ENCODE measurements around the gene ACOXL.
A peak's percentile ranks its signal among the peaks of the same experiment; 100 is the strongest.

ACOXL gene

DNA sequence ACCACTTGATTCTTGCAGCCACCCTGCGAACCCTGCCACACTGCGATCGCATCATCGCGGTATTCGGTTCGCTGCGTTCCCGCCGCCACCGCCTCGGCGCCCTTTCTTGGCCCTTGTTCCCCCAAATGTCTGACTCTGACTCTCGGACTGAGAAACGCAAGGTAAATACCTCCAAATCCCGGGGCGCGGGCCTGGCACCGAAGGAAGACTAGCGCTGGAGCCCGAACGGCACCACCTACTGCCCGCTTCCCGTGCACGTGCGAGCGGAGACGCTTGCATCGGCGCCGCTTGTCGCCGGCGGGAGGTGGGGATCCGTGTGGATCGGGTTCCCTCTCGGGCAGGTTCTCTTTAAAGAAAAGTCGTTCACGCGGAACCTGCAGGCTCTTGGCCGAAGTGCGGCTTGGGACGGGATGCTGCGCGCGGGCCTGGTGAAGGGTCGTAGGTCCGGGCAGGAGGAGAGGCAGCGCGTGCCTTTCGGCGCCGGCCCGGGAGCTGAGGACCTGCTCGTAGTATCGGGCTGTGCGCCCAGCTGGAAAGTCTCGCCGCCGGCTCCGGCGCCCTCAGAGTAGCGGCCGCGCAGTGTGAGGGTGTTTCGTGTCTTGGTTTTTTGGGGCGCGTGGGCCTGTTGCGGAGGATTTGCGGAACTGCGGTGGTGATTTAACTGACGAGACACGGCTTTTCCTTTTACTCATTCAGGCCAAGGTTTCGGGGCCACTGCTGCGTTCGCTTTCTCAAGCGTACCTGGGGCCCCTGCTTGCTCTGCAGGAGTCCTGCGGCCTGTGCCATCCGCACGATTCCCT, 388.9 kb downstream of the ACOXL start:
- DNase-seq, result peak; percentile 63
- in situ Hi-C loops (cut with MboI; ENCODE audit: low pct_unique_long_range_greater_than_20kb, low sequenced_read_pairs), result no loop called here

DNA sequence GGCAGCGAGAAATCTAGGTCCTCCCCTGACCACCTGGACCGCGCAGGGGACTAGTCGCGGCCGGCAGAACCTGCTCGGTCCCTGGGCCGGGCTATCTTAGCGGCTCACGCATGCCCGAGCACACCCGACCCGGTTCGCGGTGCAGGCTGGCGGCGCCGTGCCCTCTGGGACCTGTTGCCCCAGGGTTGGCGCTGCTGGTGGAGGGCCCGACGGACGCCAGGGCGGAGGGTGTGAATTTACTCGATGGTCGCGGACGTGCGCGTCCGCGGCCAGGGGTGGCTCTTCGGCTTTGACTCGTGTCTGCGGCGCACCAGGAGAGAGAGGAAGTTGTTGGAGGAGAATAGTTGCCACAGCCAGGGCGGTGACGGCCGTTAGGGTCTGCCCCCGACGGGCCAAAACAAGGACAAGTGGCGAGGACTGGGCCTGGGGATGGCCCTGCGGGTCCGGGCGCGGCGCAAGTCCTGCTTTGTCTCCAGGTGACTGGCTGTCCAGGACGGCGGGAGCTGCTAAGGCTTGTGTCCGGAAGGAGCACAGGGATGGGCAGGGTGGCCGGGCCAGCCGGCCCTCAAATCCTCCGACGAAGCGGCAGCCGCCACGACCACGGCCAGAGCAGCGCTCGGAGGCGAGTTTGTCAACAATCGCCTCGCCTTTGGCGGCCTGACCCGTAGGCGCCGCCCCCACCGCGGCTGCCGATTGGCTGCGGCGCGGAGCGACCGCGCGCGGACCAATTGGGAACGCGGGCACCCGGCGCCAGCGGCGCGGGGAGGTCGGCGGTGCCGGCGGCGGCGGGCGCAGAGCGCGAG, 389.7 kb downstream of the ACOXL start:
- in situ Hi-C loops (cut with MboI; ENCODE audit: low pct_unique_long_range_greater_than_20kb, low sequenced_read_pairs), result no loop called here
- peak; percentile 83 for DNase-seq

DNA sequence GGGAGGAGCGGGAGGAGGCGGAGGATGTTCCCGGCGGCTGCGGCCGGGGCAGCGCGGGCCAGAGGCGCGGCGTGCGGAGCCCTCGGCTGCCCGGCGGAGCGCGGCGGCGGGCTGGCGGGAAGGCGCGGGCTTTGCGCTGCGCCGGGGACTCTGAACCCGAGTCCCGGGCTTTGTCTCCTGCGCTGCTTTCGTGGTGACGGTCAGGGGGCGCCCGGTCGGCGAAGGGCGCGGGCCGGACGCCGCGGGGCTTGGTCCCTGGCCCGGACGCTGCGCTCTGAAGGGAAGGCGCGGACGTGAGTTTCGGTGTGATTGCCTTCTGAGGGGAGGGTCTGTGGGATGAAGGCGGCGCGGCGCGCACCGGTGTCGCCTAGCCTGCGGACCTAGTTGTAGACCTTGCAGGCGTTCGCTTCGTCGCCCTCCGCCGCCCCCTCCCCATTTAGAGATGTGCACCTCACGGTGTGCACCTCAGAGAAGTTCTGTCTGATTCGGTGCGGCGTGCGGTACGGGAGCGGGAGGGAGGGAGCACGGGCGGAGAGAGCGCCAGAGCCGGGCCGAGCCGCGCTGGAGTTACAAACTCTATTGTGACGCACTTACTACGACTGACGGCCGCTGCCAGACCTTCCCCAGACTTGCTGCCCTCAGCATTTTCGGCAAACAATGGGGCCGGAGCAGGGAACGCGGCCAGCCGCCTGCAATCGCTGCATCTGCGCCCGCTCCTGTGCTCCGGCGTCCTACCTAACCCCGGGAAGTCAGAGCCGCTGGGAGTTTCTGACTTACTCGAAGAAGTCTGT, 390.5 kb downstream of the ACOXL start:
- peak; percentile 51 for DNase-seq
- in situ Hi-C loops (cut with MboI; ENCODE audit: low pct_unique_long_range_greater_than_20kb, low sequenced_read_pairs), result no loop called here

DNA sequence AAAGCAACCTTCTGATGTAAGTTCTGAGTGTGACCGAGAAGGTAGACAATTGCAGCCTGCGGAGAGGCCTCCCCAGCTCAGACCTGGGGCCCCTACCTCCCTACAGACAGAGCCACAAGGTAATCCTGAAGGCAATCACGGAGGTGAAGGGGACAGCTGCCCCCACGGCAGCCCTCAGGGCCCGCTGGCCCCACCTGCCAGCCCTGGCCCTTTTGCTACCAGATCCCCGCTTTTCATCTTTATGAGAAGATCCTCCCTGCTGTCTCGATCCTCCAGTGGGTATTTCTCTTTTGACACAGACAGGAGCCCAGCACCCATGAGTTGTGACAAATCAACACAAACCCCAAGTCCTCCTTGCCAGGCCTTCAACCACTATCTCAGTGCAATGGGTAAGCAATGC, 391.4 kb downstream of the ACOXL start:
- in situ Hi-C loops (cut with MboI; ENCODE audit: low pct_unique_long_range_greater_than_20kb, low sequenced_read_pairs), result no loop called here
- no peak for DNase-seq

DNA sequence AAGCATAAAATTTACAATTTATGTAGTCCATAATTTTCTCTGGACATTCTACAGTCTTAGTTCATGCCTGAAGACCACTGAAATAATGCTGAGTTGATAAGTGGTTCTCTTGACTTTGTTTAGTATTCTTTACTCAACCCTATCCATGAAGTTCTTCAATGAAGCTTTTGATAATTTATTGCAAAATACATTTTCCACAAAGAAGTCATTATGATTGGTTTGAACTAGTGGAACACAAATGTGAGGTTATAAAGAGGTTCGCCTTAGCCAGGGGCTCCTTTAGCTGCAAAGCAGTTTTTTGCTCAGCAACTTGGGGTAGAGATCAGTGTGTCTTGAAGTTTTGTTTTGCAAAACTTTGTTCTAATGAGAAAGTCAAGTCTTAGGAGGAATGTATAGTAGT, 394.2 kb downstream of the ACOXL start:
- DNase-seq, result no peak
- in situ Hi-C loops (cut with MboI; ENCODE audit: low pct_unique_long_range_greater_than_20kb, low sequenced_read_pairs), result no loop called here

DNA sequence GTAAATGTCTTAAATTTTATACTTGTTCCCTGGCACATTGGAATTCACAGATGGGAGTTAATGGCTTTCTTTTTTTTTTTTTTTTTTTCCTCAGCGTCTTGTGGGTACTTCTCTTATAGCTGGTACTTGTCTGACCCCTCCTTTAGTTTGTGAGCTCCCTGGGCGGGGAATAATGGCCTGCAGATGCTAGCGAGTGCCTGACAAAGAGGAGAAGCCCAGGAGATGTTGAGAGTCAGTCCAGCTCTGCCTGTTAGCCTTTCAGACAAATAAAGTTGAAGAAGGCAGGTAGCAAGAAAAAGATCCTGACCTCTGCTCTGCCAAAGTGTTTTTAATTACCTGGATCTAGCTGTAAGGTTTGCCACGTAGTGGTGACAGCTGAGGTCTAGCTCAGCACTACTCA, 395.0 kb downstream of the ACOXL start:
- in situ Hi-C loops (cut with MboI; ENCODE audit: low pct_unique_long_range_greater_than_20kb, low sequenced_read_pairs), result no loop called here
- DNase-seq, result no peak

DNA sequence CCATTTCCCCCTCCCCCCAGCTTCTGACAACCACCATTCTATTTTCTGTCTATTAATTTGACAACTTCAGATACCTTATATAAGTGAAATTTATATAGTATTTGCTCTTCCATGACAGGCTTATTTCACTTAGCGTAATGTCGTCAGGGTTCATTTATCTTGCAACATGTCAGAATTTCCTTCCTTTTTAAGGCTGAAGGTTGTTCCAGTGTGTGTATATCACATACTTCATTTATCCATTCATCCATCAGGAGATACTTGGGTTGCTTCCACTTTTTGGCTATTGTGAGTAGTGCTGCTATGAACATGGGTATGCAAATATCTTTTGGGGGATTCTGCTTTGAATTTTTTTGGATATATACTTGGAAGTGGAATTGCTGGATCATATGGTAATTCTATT, 395.7 kb downstream of the ACOXL start:
- no peak for DNase-seq
- in situ Hi-C loops (cut with MboI; ENCODE audit: low pct_unique_long_range_greater_than_20kb, low sequenced_read_pairs), result no loop called here

DNA sequence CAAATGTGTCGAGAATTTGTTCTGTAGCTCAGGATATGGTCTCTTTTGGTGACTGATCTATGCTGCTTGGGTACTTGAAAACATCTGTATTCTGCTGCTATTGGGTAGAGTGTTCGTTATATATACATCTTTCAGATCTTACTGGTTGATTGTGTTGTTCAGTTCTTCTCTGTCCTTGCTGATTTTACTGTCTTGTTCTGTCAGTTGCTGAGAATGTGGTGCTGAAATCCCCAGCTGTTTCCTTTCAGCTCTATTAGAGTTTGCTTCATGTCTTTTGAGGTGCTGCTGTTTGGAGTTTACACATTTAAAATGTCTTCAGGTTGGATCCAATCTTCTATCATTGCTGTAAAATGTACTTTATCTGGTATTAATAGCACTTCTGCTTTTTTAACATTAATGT, 401.2 kb downstream of the ACOXL start:
- in situ Hi-C loops (cut with MboI; ENCODE audit: low pct_unique_long_range_greater_than_20kb, low sequenced_read_pairs), result no loop called here
- DNase-seq, result no peak

DNA sequence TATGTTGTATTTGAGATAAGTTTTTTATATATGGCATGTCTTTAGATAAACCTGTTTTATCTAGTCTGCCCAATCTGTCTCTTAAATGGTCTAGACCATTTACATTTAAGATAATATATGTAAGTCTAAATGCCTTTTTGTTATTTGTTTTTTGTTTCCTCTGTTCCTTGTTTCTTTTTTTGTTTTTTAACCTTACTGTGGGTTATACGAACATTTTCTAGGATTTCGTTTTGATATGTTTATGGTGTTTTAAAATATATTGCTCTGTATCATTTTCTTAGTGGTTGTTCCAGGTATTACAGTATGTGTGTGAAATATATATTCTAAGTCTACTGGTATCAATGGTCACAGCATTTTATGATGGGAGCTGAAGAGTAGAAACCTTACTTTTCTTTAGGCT, 401.7 kb downstream of the ACOXL start:
- in situ Hi-C loops (cut with MboI; ENCODE audit: low pct_unique_long_range_greater_than_20kb, low sequenced_read_pairs), result no loop called here
- no peak for DNase-seq

DNA sequence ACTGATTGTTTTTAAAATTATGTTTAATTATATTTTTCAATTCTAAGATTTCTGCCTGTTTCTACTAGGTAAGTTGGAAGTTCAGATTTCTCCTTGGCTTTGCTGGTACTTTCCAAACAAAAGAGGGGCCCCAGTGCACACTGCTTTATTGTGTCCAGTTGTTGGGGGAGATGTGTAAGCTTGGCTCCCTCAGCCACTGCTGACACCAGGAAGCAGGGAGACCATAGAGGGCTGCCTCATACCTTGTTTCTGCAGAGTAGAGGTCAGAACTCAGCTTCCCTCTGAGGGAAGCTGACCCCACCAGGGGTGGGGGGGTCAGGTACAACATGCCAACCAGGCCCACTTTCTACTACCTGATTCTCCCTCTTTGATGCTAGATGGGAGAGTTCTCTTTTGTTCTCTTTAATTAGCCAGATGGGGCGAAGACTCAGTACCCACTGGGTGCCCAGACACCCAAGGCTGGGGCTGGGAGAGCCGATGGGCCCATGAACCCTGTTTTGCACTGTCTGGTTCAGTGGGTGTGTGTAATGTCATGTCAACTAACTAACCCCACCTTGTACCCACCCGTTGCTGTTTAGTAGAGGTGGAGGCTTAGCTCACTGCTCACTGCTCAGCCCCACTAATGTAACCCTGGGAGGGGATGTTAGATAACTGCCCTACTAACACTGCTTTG, 403.0 kb downstream of the ACOXL start:
- no peak for DNase-seq
- in situ Hi-C loops (cut with MboI; ENCODE audit: low pct_unique_long_range_greater_than_20kb, low sequenced_read_pairs), result no loop called here

DNA sequence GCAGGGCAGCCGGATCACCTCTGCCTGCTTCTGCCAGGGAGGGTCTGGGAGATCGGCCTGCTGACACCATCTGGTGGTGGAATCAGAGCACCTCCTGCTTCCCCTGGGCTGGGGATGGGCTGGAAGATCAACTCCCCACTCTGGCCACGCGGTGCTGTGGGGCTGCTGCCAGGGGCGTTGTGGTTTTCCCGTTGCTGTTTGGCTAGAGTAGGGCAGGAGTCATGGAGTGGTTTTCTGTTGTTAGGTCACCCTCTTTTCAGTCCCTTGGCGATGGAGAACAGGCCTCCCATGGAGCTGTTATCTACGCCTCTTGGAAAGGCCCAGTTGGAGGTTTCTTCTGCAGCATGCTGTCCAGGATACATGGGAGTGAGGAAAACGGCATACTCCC, 403.5 kb downstream of the ACOXL start:
- in situ Hi-C loops (cut with MboI; ENCODE audit: low pct_unique_long_range_greater_than_20kb, low sequenced_read_pairs), result no loop called here
- DNase-seq, result peak; percentile 52

DNA sequence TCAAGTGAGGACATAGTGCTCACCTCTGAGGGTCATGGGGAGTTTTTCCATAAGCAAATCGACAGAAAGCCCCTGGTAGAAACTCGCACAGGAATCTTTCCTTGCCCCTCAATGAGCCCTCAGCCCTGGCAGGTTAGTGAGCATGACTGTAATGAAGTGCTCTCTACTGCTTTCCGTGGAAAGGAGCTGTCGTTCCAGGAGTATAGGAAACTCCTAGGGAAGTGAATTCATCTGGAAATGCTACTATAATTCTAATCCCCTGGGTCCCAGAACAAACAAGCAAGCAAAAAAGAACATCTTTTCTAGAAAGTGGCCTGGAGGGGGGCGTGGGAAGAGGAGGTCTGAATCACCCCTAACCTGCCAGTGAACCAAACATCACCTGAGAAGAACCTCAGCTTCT, 406.5 kb downstream of the ACOXL start:
- in situ Hi-C loops (cut with MboI; ENCODE audit: low pct_unique_long_range_greater_than_20kb, low sequenced_read_pairs), result no loop called here
- no peak for DNase-seq

DNA sequence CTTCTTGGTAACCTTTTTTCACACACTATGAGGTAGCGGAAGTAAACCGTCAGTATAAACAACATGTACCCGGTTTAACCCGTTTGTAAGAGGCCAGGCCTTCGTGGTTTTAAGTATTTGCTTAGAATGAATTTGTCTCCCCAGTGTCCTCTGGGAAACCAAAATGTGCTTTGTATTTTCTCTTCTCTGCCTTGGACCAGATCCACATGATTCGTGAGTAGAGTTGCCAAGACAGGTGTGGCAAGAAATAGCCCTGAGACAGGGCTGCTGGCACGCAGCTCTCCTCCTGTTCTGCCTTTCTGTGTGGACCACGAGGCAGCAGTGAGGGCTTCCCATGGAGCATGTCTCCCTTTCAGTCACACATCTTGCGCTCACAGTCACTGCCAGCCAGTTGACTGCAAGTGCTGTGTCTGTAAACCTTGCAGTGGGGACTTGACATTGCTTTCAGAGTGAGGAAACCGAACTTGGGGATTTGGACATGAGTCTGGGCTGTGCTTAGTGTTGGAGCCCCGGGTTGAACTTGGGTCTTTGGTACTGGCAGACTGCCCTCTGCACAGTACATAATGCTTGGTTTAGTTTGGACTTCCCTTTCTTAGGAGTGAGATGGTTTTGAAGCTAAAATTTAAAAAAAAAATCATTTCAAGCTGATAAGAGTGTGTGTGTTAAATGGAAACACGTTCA, 407.4 kb downstream of the ACOXL start:
- DNase-seq, result no peak
- in situ Hi-C loops (cut with MboI; ENCODE audit: low pct_unique_long_range_greater_than_20kb, low sequenced_read_pairs), result no loop called here

DNA sequence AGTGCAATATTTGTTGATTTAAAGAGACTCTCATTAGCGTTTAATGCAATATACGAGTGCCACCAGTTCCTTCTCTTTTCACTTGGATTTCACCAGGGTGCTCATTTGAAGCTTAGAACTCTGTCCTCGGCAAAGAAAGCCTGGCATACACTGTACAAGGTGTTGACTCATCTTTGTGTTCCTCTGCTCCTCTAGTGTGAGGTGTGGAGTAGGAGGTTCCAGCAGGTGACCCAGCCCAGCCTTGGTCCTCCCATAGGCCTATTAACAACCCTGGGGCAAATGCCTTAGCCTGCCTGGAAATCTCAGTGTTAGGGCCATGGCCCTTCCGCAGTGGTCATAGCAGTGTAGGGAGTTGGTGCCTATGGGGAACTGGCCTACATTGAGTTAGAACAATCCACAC, 408.4 kb downstream of the ACOXL start:
- in situ Hi-C loops (cut with MboI; ENCODE audit: low pct_unique_long_range_greater_than_20kb, low sequenced_read_pairs), result no loop called here
- no peak for DNase-seq

DNA sequence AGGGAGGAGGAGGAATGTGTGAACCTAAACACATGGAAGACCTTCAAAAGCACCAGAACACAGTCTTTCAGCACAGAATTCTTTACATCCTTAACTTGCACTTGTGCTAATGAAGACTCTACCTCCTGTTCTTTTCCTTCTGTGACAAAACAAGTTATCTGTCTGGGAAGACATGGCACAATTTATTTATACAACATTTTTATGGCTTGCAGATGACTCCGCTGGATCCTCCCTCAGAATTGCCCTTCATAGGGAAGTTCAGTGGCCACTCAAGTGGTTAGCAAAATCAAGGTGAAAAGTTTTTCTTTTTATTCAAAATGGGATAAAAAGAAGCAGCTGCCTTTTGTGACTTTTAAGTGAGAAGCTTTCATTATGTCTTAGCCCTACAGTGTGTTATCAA, 409.7 kb downstream of the ACOXL start:
- no peak for DNase-seq
- in situ Hi-C loops (cut with MboI; ENCODE audit: low pct_unique_long_range_greater_than_20kb, low sequenced_read_pairs), result no loop called here

DNA sequence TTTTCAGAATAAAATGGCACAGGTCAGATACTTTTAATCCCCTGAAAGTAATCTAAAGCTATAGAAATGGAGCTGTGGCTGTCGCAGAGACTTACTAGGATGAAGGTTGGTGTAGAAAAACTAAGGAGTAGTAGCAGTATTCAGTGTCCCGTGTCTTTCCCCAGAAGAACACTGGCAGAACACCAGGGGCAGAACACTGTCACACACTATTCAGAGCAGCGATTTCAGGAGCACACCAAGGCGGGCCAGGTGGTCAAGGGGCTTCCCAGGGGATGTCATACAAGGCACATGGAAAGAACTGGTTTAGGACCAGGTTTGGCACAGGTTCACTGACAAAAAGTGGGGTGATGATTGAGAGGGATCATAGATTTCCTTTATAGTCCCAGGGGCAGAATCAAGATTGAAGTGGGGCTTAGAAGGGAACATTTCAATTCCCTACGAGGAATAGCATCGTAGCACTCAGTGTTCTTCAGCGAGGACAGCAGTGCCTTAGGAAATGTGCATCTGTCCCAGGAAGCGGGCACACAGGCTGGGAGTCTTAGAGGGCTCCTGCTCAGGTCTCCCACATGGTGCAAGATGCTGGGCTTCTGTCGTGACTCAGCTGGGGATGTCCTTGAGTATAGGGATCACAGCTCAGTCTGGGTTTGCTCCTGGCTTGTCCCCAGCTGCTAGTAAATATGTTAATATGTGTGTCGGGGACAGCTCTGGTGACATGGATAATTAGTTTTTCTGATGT, 410.9 kb downstream of the ACOXL start:
- no peak for DNase-seq
- in situ Hi-C loops (cut with MboI; ENCODE audit: low pct_unique_long_range_greater_than_20kb, low sequenced_read_pairs), result no loop called here

DNA sequence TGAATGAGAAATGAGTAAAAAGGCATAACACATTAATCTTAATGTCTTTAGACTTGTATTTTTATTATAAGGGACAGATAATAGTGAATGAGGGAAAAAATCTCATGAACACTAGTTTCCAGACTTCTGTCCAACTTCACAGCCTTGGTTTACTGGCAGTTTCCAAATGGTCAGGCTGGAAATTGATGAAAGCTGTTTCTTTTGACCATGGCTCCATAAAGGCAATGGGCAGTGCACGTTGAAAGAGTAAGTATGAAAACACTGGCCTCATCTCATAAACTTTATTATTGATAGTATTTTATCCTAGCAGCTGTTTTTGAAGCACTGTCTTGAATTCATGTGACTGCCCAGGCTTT, 411.4 kb downstream of the ACOXL start:
- in situ Hi-C loops (cut with MboI; ENCODE audit: low pct_unique_long_range_greater_than_20kb, low sequenced_read_pairs), result no loop called here
- no peak for DNase-seq

DNA sequence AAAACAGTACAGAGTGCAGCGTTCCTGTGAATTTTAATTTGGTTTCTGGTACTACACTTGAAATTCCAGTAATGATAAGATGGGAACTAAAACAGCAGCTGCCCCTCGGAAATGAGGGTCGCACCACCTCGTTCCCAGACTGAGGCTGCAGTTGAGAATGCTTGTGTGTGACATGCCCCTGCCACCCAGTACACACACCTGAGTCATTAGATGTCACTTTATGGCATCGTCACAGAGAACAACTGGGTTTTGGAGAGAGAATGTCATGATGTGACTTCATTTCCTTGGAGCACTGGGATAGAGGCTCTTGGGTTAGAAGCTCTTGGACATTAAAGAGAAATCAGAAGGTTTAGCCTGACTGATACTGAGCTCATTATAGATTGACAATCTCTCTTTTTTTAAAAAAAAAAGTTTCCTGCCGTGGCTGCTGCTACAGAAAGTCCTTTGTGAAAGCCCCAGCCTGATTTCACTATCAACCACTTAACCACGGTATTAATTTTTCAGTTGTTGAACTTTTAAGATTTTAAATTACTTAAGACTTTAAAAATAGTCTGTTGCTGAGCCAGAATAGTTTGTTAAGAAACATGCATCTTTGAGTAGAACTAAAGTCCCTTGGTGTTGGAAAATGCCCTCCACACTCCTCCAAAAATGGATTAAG, 412.9 kb downstream of the ACOXL start:
- in situ Hi-C loops (cut with MboI; ENCODE audit: low pct_unique_long_range_greater_than_20kb, low sequenced_read_pairs), result no loop called here
- no peak for DNase-seq

Measured in KBM-7 (cell line).